GM19463 (cell line): ENCODE results near the gene HSPA1B.
A peak's percentile ranks its signal among the peaks of the same experiment; 100 is the strongest.
"Not testable (repeated sequence)": the region's sequence is repeated elsewhere in the genome, so short reads cannot be mapped to it uniquely, and the experiment has no call there.

ENCODE experiments used
- ATAC-seq: cut with Tn5 transposase; IDR thresholded peaks from one replicate; pipeline ENCODE4 v1.9.1; 2021; ENCODE audit warnings: mild to moderate bottlenecking, moderate library complexity; ENCODE audit not compliant: unreplicated experiment

Gene HSPA1B

DNA sequence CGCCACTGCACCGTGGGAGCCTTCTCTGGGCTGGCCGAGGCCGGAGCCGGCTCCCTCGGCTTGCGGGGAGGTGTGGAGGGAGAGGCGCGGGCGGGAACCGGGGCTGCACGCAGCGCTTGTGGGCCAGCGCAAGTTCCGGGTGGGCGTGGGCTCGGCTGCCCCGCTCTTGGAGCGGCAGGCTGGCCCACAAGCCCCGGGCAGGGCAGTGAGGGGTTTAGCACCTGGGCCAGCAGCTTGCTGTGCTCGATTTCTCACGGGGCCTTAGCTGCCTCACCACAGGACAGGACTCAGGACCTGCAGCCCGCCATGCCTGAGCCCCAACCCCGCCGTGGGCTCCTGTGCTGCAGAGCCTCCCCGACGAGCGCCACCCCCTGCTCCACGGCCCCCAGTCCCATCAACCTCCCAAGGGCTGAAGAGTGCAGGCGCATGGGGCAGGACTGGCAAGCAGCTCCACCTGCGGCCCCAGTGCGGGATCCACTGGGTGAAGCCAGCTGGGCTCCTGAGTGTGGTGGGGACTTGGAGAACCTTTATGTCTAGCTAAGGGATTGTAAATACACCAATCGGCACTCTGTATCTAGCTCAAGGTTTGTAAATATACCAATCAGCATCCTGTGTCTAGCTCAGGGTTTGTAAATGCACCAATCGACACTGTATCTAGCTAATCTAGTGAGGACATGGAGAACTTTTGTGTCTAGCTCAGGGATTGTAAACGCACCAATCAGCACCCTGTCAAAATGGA is 24.6 kb downstream of the HSPA1B start:
- ATAC-seq, result not testable (repeated sequence)

DNA sequence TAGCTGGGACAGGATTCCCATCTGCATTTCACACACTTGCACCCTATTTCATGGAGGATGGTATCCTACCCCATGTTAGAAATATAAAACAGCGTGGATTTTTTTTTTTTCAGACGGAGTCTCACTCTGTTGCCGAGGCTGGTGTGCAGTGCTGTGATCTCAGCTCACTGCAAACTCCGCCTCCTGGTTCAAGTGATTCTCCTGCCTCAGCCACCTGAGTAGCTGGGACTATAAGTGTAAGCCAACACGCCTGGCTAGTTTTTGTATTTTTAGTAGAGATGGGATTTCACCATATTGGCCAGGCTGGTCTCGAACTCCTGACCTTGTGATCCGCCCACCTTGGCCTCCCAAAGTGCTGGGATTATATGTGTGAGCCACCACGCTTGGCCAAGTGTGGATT is 30.2 kb downstream of the HSPA1B start:
- ATAC-seq, result not testable (repeated sequence)

DNA sequence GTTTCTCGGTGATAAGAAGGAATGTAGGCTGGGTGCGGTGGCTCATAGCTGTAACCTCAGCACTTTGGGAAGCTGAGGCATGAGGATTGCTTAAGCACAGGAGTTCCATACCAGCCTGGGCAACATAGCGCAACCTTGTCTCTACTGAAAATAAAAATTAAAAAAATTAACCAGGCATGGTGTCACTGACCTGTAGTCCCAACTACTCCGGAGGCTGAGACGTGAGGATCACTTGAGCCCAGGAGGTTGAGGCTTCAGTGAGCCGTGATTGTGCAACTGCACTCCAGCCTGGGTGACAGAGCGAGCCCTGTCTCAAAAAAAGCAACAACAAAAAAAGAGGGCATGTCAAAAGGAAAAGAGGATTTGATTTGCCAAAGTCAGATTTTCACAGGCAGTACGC is 31.2 kb downstream of the HSPA1B start:
- no peak for ATAC-seq

DNA sequence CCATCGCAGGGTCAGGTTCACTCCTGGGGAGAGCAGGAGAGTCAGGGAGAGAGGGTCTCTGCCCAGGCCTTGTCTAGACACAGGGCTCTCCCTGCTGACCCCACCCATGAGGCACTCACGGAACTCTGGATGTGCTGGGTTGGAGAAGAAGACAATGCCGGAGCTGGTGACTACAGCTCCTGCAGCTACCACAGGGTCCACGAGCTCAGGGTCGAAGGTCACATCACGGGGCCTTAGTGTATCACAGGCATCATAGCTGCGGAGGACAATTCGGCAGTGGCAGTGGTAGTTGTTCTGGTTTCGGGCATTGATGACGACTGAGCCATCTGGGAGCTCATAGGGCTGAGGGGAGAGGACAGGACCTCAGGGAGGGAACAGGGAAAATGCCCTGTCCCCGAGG is 32.4 kb downstream of the HSPA1B start:
- no peak for ATAC-seq

DNA sequence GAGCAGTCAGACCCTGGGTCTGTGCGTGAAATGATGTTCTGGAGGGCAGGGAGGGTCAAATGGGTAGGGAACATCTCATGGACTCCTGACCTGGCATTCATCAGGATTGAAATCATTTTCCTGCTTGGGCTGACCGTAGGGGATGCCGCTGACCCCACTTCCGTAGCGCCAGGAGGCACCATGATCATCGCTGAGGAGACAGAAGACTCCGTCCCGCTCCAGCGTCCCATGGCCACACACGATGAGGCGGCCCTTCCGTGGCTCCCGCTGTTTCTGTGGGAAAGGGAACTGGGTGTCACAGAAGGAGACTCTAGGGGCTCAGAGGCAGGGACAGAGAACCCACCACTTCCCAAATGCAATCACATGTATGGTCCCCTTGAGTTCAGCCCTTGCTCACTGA is 32.8 kb downstream of the HSPA1B start:
- ATAC-seq, result no peak

DNA sequence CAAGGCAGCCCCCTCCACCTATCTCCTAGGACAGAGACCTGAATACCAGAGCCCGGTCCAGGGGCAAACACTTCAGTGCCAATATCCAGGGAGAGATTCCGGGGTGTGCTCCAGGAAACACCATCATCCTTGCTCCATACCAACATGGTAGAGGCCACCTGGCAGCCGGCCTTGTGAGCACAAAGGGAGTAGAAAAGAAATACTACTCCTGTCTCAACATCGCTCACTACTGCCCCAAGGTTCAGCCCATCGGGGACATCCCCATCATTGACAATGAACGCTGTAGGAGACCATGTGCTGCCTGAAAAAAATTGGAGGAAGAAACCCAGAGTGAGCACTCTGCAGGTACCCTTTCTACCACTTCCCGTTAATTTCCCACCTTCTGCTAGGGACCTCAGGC is 33.6 kb downstream of the HSPA1B start:
- ATAC-seq, result no peak

DNA sequence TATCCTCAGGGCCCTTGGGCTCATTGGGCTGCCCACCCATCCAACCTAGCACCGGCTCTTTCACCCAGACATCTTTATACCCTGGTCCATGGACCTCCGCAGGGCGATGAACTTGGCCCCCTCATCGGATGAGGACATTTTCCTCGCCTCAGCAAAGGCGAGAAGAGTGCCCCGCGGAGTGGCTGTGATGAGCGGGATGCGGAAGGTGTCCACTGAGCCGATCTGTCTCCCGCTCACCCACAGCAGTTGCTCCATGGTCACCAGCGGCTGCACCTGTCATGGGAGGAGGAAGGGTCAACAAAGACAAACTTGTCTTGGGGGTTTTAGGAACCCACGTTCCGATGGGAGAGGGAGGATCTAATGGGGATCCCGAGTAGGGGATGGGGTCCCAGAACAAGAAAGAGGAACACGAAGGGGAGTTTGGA is 34.4 kb downstream of the HSPA1B start:
- no peak for ATAC-seq

DNA sequence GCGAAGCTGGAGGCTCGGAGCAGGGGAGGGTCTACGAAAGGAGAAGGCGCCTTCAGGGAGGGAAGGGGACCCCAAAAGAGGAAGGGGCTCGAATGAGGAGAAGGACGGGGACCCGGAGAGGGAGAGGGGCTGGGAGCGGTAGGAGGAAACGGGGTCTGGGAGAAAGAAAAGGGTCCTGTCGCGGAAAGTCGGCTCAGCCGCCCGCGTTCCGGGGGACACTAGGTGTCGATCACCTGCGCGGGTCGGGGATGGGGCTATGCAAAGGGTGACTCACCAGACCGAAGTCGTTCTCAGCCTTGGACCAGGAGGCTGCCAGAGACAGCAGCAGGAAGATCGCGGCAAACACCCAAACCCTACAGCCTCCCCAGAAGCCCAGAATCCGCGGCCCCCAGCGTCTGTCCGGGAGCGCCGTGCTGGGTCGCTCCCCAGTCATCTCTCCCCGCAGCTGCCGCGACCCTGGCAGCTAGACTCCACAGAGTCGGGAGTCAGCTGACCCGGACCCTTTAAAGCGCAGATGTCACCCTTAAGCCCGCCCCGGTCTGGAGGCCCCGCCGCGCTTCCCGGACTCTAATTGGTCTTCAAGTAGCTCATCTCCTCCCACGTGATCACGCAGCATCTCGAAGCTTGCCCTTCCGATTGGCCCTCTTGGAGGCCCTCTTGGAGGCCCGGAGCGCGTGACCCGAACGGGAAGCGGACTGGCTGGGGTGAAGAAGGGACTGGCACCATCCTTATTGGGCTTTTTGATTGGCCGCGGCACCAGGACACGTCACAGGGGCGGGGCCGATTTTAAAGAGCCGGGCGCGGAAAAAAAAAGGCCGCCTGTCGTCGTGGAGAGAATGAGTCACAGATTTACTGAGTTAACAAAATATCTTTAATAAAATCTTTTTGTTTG is 35.1 kb downstream of the HSPA1B start, which contains the start of gene NEU1:
Gene NEU1 (minus strand): TSS at position 478 of the 892 bp plus-strand sequence. CDS start 45 bp downstream, at position 433.
- ATAC-seq, result peak; percentile 95

DNA sequence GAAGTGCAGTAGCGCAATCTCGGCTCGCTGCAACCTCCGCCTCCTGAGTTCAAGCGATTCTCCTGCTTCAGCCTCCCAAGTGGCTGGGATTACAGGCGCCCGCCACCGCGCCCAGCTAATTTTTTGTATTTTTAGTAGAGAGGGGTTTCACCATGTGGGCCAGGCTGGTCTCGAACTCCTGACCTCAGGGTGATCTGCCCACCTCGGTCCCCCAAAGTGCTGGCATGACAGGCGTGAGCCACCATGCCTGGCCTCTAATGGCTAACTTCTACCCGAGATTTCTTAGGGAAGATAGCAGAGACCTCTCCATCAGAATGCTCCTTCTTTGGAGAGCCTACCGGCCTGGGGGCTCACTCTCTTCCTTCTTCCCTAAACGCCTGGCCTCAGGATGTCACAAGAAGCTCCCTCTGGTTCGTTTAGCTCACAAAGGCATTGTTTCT is 36.6 kb downstream of the HSPA1B start:
- not testable (repeated sequence) for ATAC-seq

DNA sequence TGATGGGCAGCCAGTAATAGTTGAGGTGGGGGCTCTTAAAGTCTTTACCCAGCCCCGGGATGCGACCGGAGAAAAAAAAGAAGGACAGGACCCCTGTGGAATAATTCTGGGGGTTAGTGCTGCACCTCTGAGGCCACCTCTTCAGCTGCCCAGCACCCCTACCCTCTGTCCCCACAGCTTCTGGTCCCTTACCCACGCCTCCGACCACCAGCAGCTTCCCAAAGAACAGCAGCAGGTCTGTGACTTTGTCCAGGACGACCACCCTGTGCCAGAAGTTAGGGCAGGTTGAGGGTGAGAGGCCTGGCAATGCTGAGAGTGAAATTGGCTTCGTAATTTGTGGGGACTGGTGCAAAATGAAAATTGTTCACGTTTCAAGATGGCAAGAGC is 37.3 kb downstream of the HSPA1B start:
- ATAC-seq, result no peak

DNA sequence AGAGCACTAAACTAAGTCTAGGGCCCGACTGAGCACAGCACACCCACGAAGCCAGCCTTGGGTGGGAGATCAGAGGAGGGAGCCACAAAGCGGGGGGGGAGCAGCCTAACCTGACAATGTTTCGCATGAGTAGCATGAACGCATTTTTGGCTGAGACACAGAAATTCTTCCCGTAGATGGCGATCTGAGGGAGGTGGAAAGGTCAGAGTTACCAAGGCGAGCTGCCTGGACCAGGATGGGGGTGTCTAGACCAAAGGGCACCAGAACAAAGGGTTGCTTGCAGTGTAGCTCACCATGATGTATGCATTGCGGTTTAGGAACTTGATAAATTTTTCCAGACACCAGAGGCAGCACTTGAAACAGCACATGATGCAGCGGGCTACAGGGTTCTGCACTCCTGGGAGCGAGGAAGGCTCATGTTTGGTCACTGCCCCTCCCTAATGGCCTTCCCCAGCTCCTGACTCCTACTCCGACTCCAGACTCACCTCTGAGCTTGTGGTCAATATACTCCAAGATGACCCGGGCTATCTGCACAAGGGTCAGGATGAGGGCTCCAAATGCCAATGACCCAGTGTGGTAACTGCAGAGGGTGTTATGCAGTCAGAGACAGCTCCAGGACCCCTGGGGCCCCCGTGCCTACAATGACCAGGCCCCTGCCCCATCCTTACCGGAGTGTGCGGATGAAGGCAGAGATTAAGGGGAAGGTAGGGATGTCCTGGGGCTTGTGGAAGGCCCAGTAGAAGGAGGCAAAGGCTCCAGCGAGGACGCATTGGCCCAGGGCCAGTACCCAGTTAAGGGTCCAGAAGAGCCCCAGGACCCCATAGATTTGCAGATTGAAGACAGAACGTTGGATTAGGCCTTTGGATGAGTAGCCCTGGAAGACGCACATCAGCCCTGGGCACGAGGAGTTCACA is 37.9 kb downstream of the HSPA1B start:
- no peak for ATAC-seq

DNA sequence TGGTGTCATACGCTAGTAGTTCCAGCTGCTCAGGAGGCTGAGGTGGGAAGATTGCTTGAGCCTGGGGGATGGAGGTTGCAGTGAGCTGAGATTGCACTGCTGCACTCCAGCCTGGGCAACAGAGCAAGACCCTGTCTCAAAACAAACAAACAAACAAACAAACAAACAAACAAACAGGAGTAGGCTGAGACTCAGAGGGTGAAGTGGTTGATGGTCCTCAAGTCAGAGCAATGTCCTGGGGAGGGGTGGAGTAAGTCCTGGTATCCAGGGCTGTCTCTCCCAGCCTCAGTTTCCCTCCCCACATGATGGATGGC is 41.1 kb downstream of the HSPA1B start:
- not testable (repeated sequence) for ATAC-seq

DNA sequence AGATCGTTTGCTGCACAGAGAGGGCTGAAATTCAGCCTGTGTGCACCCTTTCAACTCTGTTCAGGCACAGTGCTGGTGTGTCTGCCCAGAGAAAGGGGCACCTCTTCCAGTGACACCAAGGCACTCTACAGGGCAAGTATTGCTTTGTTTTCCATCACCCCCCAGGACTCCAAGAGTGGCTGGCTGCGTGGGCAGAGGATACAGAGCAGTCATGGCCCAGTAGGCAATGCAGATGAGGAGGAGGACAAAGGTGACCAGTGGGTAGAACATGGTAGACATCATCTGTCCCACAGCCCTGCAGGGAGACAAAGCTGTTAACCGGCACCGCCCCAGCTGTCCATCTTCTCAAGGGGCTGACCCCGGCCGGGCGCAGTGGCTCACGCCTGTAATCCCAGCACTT is 41.8 kb downstream of the HSPA1B start:
- ATAC-seq, result no peak

DNA sequence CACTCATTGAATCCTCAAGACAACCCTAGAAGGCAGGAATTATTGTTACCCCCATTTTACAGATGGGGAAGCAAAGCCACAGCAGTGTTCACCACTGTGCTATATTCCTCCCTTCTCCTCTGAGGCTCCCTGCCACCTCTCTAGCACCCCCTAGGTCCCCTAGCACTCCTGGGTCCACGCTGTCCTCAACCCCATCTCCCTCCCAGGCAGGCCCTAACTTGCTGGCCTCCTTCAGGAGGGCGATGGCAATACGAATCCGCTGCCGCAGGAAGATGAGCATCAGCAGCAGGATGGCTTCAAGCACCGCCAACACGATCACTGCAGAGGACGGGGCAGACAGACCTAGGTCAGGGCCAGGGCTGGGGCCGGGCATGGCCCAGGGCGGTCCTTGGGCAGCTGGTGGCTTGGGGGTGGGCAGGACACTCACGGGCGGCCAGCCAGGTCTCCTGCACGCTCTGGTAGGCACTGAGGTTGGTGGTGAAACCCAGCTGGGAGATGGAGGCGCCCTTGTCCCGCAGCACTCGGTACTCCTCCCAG is 42.9 kb downstream of the HSPA1B start:
- no peak for ATAC-seq

DNA sequence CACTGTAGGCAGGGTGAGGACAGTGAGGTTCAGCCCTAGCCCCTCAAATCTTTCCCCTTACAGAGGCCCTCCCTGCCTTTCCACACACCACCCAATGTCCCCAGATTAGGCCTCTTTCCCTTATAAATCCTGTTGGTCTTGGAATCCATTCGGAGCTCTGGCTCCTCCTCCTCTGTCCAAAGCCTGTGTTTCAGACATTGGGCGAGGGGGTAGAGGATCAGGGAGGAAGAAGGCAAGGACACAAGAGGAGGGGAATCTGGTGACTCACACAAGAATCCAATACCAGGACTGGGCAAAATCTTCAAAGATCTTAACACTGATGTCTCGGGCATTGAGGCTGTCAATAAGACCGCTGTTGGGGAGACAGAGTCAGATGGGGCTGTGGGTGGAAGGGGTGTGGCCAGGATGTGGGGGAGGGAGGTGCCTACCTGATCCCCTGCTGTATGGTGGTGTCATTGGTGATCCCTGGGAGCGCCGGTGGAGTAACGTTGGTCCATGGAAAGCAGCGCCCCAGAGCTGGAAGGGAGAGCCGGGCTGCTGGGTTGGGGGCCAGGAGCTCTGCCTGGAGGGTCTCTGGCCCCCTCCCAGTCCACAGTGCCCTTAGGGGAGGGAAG is 43.6 kb downstream of the HSPA1B start:
- ATAC-seq, result no peak

DNA sequence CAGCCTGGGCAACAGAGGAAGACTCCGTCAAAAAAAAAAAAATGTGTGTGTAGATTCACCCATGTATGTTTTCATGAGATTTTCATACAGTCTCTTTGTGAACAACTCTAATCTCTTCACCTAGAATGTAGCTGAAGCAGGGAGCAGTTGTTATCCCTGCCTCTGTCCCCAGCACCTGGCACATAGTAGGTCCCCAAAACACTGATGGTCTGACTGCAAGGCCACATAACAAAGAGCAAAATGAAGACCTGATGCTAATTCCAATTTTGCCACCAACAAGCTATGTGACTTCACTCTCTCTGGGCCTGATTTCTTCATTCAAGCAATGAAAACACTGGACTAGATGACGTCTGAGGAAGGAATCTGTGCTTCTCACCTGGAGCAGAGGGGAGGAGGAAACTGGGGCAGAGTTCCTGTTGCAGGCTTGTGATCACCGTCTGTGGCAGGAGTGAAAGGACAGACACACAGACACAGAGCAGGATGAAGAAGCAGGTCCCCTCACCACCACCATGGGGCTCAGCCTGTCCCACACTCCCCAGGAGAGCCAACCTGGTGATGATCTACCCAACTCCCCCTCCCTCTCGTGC is 46.6 kb downstream of the HSPA1B start:
- ATAC-seq, result no peak

DNA sequence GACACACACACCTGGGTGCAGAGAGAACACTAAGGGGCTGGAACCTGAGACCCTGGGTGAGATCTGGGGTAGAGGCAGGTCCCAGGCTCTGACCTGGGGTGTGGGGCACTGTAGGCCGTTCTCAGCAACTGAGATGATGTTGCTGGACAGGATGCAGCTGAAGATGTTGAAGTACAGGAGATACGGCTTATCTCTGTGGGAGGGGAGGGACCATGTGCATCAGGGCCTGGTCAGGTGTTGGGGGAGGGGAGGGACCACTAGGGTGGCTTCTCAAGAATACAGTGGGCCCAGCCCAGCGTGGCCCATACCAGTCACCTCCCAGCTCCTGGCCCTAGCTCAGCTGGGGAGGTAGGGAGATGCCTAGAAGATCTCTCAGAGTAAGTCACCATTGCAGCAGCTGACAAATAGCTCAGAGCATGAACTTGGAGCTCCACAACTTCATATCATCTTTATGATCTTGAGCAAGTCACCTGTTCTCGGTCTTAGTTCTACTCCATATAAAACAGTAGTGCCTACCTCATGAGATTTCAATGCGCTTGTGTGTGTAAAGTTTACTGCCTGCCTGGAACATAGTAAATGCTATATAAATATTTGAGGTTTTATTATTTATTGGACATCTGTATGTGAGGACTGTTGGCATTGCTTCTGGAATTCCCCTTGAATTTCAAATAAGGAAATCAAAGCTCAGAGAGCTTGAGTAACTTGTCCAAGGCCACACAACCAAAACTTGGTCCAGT is 47.5 kb downstream of the HSPA1B start:
- no peak for ATAC-seq

DNA sequence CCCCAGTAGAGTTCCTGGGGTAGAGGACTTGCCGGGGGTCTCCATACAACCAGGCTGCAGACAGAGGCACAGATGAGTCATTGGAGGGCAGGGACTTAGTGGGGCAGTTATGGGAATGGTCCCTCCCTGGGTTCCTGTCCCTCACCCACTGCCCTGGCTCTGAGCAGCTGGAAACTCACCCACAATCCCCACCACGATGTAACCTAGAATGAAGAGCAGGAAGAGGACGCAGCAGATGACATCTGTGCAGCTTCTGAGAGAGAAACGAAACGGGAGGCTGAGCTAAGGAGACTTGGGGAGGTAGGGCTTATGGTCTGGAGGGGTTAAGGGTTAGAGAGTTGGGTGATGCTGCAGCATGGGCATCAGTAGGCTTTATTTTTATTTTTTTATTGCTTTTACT is 48.3 kb downstream of the HSPA1B start:
- no peak for ATAC-seq

DNA sequence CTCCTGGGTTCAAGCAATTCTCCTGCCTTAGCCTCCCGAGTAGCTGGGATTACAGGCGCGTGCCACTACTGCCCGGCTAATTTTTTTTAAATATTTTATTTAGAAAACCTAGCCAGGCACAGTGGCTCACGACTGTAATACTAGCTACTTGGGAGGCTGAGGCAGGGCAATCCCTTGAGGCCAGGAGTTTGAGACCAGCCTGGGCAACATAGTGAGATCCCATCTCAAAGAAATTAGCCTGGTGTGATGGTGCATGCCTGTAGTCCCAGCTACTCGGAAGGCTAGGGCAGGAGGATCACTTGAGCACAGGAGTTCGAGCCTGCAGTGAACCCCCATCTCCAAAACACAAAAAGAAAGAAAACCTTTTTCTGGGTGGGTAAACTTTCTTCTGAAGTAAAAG is 48.8 kb downstream of the HSPA1B start:
- ATAC-seq, result no peak
